GM21576 (cell line): ENCODE results near the gene SLC9A2.
A peak's percentile ranks its signal among the peaks of the same experiment; 100 is the strongest.

ENCODE experiments used
- ATAC-seq: cut with Tn5 transposase; IDR thresholded peaks from one replicate; pipeline ENCODE4 v1.9.1; 2021; ENCODE audit warnings: mild to moderate bottlenecking, moderate library complexity; ENCODE audit not compliant: unreplicated experiment

The SLC9A2 gene

DNA sequence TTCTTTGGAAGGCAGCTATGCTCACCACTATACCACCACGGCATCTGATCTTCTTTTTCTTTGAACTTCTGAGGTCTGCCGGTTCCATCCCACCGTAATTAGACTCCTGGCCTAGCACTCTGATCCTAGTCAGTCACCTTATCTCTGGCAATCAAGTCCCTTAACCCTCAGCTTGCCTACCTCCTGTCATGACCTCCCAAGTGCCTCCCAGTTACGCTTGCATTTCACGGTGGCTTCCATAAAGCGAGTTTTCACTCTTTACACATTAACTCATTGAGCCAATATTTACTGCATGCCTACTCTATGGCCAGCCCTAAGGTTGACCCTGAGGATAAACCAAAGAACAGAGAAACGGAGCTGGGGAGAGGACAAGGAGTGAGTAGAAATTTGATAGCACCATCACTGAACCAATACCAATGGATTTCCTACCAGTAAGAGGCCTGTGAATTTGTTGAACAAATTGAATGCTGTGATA lies 104.7 kb downstream of the SLC9A2 start:
- ATAC-seq: no peak

GRCh38 chr2:102724553-102724952 lies 105.2 kb downstream of the SLC9A2 start:
- ATAC-seq: no peak

- no peak for ATAC-seq
Measured at GRCh38 chr2:102726128-102727087, 107.1 kb downstream of the SLC9A2 start.

GRCh38 chr2:102735416-102736109 lies 116.2 kb downstream of the SLC9A2 start:
- ATAC-seq: no peak

GRCh38 chr2:102736110-102736409 lies 116.7 kb downstream of the SLC9A2 start:
- ATAC-seq: peak; percentile 20

DNA sequence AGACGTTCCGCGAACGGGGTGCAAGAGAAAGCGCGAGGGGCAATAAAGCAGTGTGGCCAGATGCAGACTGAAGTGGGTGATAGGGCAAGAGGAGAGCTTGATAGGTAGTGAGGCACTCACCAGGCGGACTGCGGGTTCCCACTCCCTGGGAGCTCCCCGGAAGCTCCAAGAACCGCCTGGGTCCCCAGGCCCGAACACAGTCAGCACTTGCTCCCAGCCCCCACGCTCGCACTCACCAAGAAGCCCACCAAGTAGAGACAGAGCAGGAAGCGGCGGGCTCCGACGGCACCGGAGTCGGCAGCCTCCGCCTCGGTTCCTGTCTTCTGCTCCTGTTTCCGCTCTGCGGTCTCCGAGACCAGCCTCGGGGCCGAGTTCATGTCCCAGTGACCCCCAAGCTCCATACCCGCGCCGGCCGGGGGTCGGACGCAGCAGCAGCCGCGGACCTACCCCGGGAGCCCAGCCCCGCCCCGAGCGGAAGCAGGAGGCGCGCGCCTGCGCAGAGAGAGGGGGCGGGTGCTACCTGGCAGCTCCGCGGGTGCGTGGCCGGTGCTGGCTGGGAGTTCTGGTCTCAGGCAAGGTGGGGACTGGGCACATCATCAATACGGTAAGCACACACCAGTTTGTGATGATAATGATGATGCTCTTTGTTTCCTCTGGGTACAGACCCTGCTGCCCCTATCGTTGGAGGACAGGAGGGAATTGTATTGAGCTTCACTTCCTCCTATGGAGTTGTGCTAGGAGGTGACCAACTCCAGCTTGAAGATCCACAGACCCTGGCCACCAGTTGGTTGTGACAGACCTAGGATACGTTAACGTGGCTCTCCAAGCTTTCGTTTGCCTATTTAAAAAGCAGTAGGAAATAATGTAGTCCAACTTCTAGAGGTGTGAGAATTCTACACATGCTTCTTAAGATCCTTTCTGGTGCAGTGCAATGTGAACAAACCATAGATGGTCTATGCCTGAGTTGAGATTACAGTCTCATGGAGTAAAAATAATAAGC lies 117.4 kb downstream of the SLC9A2 start:
- peak; percentile 91 for ATAC-seq

- peak; percentile 38 for ATAC-seq
Measured at GRCh38 chr2:102737431-102737830, 118.1 kb downstream of the SLC9A2 start.

DNA sequence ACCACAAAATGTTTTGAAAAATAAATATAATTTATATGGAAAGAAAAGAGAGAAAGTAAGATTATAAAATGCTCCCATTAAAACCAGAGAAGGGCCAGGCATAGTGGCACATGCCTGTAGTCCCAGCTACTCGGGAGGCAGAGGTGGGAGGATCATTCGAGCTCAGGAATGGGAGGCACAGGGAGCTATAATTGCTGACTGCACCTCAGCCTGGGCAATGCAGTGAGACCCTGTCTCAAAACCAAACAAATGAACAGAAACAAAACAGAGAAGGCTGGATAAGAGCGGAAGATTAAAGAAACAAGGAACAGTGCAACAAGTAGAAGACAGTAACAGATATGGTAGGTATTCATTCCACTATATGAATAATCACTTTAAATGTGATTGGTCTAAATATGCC lies 123.9 kb downstream of the SLC9A2 start:
- no peak for ATAC-seq

- ATAC-seq: no peak
Measured at GRCh38 chr2:102748107-102748506, 128.8 kb downstream of the SLC9A2 start.

DNA sequence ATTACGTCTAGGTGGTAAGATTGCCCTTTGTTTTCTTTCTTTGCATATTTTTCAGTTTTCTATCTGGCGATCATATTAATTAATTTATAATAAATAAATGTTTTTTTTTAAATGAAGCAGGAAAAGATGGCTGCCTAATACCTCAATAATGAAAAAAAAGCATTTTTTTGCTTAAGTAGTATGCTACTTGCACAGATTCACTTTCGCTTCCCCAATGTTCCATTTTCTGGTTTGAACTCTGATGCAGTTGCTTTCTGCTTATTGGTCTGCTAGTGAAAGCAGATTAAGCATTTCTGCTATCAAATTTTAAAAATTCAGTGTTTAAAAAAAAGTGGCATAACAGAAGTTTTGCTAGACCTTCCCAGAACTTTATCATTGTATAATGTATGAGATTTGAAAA lies 130.6 kb downstream of the SLC9A2 start:
- ATAC-seq: peak; percentile 89

- ATAC-seq: no peak
Measured at GRCh38 chr2:102753563-102754159, 134.3 kb downstream of the SLC9A2 start.

GRCh38 chr2:102754456-102755145 lies 135.2 kb downstream of the SLC9A2 start:
- ATAC-seq: no peak

DNA sequence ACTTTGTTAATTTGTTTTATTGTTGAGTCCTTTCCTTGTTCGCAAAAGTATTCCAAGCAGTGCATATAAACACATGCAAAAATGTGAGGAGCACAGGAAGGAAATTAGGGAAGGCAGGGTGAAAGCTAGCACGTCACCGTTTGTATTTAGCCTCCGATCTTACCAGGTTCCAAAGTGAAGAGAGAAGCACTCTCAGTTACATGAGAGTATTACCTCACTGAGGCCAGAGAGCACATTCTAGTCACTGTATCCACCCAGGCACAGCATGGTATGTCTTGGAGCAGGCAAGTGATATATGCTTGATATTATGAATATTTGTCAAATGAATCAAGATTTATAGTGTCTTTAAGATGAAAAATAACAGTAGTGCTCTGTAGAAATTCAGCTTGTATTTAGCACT lies 135.9 kb downstream of the SLC9A2 start:
- no peak for ATAC-seq

- ATAC-seq: no peak
Measured at GRCh38 chr2:102758439-102758838, 139.1 kb downstream of the SLC9A2 start.
